ENCODE results near the gene MS4A6A.

- no peak for TF ChIP-seq EP300 (IDR thresholded peaks at IDR 0.05; ENCODE audit: borderline replicate concordance in 1 of 2, low read depth in 1 of 2, low read length in 1 of 2)
- TF ChIP-seq EZH2phosphoT487 (IDR thresholded peaks at IDR 0.05; ENCODE audit: borderline replicate concordance, low read depth) = no peak
- TF ChIP-seq ELF1 (IDR thresholded peaks at IDR 0.05) = no peak
- no peak for TF ChIP-seq RAD21 (IDR thresholded peaks at IDR 0.05; ENCODE audit: low read length)
- TF ChIP-seq, protein P1, sequence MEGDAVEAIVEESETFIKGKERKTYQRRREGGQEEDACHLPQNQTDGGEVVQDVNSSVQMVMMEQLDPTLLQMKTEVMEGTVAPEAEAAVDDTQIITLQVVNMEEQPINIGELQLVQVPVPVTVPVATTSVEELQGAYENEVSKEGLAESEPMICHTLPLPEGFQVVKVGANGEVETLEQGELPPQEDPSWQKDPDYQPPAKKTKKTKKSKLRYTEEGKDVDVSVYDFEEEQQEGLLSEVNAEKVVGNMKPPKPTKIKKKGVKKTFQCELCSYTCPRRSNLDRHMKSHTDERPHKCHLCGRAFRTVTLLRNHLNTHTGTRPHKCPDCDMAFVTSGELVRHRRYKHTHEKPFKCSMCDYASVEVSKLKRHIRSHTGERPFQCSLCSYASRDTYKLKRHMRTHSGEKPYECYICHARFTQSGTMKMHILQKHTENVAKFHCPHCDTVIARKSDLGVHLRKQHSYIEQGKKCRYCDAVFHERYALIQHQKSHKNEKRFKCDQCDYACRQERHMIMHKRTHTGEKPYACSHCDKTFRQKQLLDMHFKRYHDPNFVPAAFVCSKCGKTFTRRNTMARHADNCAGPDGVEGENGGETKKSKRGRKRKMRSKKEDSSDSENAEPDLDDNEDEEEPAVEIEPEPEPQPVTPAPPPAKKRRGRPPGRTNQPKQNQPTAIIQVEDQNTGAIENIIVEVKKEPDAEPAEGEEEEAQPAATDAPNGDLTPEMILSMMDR (IDR thresholded peaks at IDR 0.05) = no peak
- no peak for TF ChIP-seq TAF1 (IDR thresholded peaks at IDR 0.05; ENCODE audit: borderline replicate concordance, low read depth, low read length)
- no peak for TF ChIP-seq USF1 (IDR thresholded peaks at IDR 0.05; ENCODE audit: borderline replicate concordance, low read depth)
- TF ChIP-seq USF2 (IDR thresholded peaks at IDR 0.05; ENCODE audit: borderline replicate concordance, low read depth, low read length) = no peak
These were observed 2.1 kb upstream of the MS4A6A start for GRCh38 chr11:60184824-60185511.
